GM18951 (cell line): ENCODE measurements around the gene FBN2.
"Not testable (repeated sequence)": the region's sequence is repeated elsewhere in the genome, so short reads cannot be mapped to it uniquely, and the experiment has no call there.

Source experiments
- POLR2A ChIP-seq: IDR thresholded peaks from 4 replicates; pipeline ENCODE4 v1.6.1; 2011; ENCODE audit warnings: mild to moderate bottlenecking; ENCODE audit not compliant: insufficient read length, insufficient read depth; ENCODE audit errors: extremely low read depth
- in situ Hi-C: fragments of 300-500 bp; cut with MboI; formaldehyde crosslinking; loops from one replicate; pipeline ENCODE4 v1.12.0; 2022; ENCODE audit warnings: low sequenced_read_pairs, mixed read lengths, inconsistent platforms; ENCODE audit not compliant: unreplicated experiment

Gene FBN2

DNA sequence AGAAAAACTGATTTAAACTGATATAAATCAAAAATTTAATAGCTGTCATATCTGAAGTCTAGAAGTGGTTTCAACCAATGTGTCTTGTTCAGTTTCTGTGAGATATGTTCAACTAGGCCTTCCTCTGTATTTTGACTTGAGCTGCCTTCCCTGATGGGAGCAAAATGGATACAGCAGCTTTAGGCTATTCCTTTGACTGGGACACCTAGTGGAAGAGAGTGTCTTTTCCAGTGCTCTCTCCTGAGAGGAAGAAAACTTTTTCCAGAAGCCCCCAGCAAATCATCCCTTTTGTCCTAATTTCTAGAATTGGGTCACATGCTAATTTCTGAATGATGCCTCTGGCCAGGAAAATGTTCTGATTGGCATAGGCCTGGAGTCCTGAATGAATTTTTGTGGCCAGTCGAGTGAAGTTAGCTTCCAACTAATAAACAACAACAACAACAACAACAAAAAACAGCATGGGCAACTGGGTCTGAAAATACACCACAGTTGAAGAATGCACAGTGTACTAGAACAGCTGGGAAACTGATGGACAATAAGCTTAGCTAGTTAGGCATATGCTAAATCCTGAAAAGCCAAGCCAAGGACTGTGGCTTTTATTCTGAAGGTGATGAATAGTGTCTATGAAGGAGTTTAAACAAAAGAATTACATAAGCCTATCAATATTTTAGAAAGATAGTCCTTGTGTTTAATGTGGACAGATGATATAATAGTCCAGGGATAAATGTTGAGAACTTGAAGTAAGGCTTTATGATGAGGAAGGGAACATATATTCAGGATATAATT, 125.7 kb downstream of the FBN2 start:
- TF ChIP-seq POLR2A = no peak
- in situ Hi-C loops = no loop called here

- in situ Hi-C loops = no loop called here
- TF ChIP-seq POLR2A = no peak
Observed at GRCh38 chr5:128409166-128409800, 128.8 kb downstream of the FBN2 start.

DNA sequence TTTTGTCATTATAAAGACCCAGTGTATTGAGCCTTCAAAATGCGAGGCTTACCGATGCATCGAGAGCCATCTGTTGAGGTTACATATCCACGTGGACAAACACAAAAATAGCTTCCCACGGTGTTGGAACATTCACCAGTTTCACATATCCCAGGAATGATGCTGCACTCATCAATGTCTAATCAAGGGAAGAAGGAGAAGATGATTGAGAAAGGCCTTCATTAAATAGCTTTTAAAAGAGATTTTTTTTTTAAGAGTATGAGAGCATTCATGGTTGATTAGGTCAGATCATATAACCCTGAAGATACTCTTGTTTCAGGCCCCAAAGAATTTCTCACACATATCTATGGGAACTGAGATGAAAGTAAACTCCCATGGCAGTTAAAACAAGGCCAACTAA, 129.4 kb downstream of the FBN2 start:
- in situ Hi-C loops = no loop called here
- TF ChIP-seq POLR2A = no peak

- TF ChIP-seq POLR2A = no peak
- in situ Hi-C loops = no loop called here
Observed at GRCh38 chr5:128407944-128408343, 130.1 kb downstream of the FBN2 start.

GRCh38 chr5:128406803-128407202, 131.2 kb downstream of the FBN2 start:
- no peak for TF ChIP-seq POLR2A
- in situ Hi-C loops = no loop called here

DNA sequence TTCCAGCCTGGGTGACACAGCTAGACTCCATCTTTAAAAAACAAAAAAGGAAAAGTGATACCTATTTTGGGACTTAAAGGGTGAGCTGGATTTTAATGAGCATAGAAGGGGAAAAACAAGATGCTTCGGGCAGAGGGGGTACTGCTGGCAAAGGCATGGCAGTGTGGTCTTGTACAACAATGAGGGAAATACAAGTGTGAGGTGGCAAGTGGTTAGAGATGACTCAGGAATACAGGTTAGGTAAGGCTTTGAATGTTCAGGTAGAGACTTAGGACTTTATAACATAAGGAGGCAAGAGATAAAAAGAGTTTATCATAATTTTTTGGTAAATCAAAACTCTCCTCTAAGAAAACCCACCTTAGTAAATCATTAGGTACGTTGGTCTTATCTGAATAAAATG, 132.9 kb downstream of the FBN2 start:
- in situ Hi-C loops = no loop called here
- no peak for TF ChIP-seq POLR2A

DNA sequence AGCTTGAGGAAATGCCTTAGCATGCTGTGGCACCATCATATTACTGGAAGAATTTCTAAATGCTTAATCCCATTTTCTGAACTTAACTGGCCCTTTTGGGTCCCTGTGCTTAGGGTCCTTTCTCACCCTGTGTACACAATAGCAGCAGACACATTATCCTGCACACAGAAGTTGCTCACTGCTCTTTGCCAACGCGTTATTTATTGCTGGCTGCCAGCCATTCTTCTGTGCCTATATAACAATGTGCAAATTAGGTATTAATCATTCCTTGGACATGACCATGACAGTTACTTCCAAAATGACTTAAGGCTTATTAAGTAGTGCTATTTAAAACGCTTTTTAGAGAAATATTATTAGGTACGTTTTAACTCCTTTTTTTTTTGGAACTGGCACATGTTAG, 134.7 kb downstream of the FBN2 start:
- no peak for TF ChIP-seq POLR2A
- in situ Hi-C loops = no loop called here

GRCh38 chr5:128402506-128402905, 135.5 kb downstream of the FBN2 start:
- in situ Hi-C loops = no loop called here
- no peak for TF ChIP-seq POLR2A

DNA sequence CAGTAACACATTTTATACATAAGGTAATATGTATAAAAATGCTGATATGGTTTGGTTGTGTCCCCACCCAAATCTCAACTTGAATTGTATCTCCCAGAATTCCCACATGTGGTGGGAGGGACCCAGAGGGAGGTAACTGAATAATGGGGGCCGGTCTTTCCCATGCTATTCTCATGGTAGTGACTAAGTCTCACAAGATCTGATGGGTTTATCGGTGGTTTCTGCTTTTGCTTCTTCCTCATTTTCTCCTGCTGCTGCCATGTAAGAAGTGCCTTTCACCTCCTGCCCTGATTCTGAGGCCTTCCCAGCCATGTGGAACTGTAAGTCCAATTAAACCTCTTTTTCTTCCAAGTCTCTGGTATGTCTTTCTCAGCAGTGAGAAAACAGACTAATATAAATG, 137.3 kb downstream of the FBN2 start:
- in situ Hi-C loops = not testable (repeated sequence)

- in situ Hi-C loops = no loop called here
- TF ChIP-seq POLR2A = no peak
Observed at GRCh38 chr5:128399111-128399510, 138.9 kb downstream of the FBN2 start.

GRCh38 chr5:128397876-128398275, 140.2 kb downstream of the FBN2 start:
- TF ChIP-seq POLR2A = no peak
- in situ Hi-C loops = no loop called here

- TF ChIP-seq POLR2A = no peak
- in situ Hi-C loops = no loop called here
Observed at GRCh38 chr5:128395073-128395472, 143.0 kb downstream of the FBN2 start.

GRCh38 chr5:128384068-128384467, 154.0 kb downstream of the FBN2 start:
- in situ Hi-C loops = no loop called here

DNA sequence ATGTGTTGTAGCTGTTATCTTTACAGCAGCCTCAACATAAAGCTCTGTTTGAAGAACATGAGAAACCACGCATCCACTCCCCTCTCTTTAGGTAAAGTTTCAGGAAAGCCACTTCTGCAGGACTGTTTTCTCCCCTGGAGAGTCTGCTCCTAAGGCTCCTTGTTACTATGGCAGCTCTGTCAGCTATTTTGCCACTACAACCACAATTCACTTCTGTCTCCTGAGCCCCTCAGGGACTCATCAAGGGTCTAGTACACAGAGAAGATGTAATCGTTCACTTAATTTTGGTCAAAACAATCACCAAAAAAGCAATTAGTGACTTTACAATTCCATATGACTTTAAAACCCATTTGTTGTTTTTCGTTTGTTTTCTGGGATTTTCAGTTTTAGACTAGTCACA, 157.7 kb downstream of the FBN2 start:
- no peak for TF ChIP-seq POLR2A
- in situ Hi-C loops = no loop called here

More at GRCh38 chr5:128384068-128384467, 154.0 kb downstream of the FBN2 start:
- TF ChIP-seq POLR2A = no peak
